Neural cell (in vitro differentiated cells): ENCODE measurements around the gene BLVRB. TPM values are rescaled to one million over a fixed set of nuclear protein-coding genes. Genes with fewer than 3 reads are reported as not detected.

ENCODE experiments used
- H2AFZ ChIP-seq: fragments of 200-600, 300-800 bp; sonication (generic), shearing (Covaris generic); 2 replicates; pipeline ENCODE4 v1.6.0; 2014; ENCODE audit warnings: low read depth, mild to moderate bottlenecking, antibody characterized with exemption, low read length, moderate library complexity
- H3F3A ChIP-seq: fragments of 200-600 bp; shearing (Covaris generic); 2 replicates; pipeline ENCODE4 v1.6.1; 2016; ENCODE audit warnings: mild to moderate bottlenecking, moderate library complexity, mixed read lengths, antibody characterized with exemption, low read length; ENCODE audit not compliant: insufficient read depth, poor library complexity, severe bottlenecking
- H3K27ac ChIP-seq: fragments of 200-600, 300-800 bp; sonication (generic), shearing (Covaris generic); 2 replicates; pipeline ENCODE4 v1.5.1; 2014; ENCODE audit warnings: mild to moderate bottlenecking, low read length, moderate library complexity
- H3K27me3 ChIP-seq: fragments of 300-800, 200-600 bp; sonication (generic), shearing (Covaris generic); 2 replicates; pipeline ENCODE4 v1.6.0; 2014; ENCODE audit warnings: mild to moderate bottlenecking, low read depth, low read length, moderate library complexity; ENCODE audit not compliant: insufficient read depth
- H3K36me3 ChIP-seq: fragments of 300-800, 200-600 bp; sonication (generic), shearing (Covaris generic); 2 replicates; pipeline ENCODE4 v1.5.1; 2014; ENCODE audit warnings: mild to moderate bottlenecking, antibody characterized with exemption, low read length, moderate library complexity; ENCODE audit not compliant: insufficient read depth
- H3K4me2 ChIP-seq: fragments of 300-800, 200-600 bp; sonication (generic), shearing (Covaris generic); 2 replicates; pipeline ENCODE4 v1.6.0; 2014; ENCODE audit warnings: mild to moderate bottlenecking, low read length
- H3K4me3 ChIP-seq: fragments of 300-800, 200-600 bp; sonication (generic), shearing (Covaris generic); 2 replicates; pipeline ENCODE4 v1.5.1; 2014; ENCODE audit warnings: mild to moderate bottlenecking, low read length, moderate library complexity
- H3K79me2 ChIP-seq: fragments of 200-600 bp; shearing (Covaris generic); replicated peaks from 2 replicates; pipeline ENCODE4 v1.6.0; 2014; ENCODE audit warnings: mild to moderate bottlenecking, low read length, moderate library complexity; ENCODE audit not compliant: insufficient read depth
- H3K9ac ChIP-seq: fragments of 300-800, 200-600 bp; sonication (generic), shearing (Covaris generic); 2 replicates; pipeline ENCODE4 v1.6.1; 2016; ENCODE audit warnings: mild to moderate bottlenecking, low read length, mixed read lengths
- H3K9me2 ChIP-seq: fragments of 200-600 bp; shearing (Covaris generic); 2 replicates; pipeline ENCODE4 v1.6.1; 2016; ENCODE audit warnings: mild to moderate bottlenecking, low read length, mixed read lengths; ENCODE audit not compliant: insufficient read depth
- H3K9me3 ChIP-seq: fragments of 200-600, 300-800 bp; sonication (generic), shearing (Covaris generic); 2 replicates; pipeline ENCODE4 v1.6.1; 2016; ENCODE audit warnings: mild to moderate bottlenecking, mixed run types, low read length, moderate library complexity, mixed read lengths
- H4K20me1 ChIP-seq: fragments of 200-600 bp; shearing (Covaris generic); 2 replicates; pipeline ENCODE4 v1.6.1; 2016; ENCODE audit warnings: mild to moderate bottlenecking, mixed run types; ENCODE audit not compliant: insufficient read depth
- EP300 ChIP-seq: fragments of 450-650 bp; conservative IDR thresholded peaks from 2 replicates; pipeline ENCODE4 v1.6.1; 2014; ENCODE audit warnings: antibody characterized with exemption, mild to moderate bottlenecking, moderate library complexity; ENCODE audit not compliant: poor library complexity, severe bottlenecking
- EZH2 ChIP-seq: fragments of 200-600, 300-800 bp; shearing (Covaris generic), sonication (generic); IDR thresholded peaks from 2 replicates; pipeline ENCODE4 v1.6.1; 2014; ENCODE audit warnings: antibody characterized with exemption, low read length, borderline replicate concordance, mild to moderate bottlenecking; ENCODE audit not compliant: insufficient read depth, poor library complexity, severe bottlenecking
- MXI1 ChIP-seq: fragments of 450-650 bp; conservative IDR thresholded peaks from 2 replicates; pipeline ENCODE4 v1.6.1; 2014; ENCODE audit warnings: antibody characterized with exemption, mild to moderate bottlenecking; ENCODE audit not compliant: poor library complexity, severe bottlenecking
- POLR2AphosphoS5 ChIP-seq: IDR thresholded peaks from 2 replicates; pipeline ENCODE4 v1.6.1; 2012
- RAD21 ChIP-seq: fragments of 450-650 bp; conservative IDR thresholded peaks from 2 replicates; pipeline ENCODE4 v1.6.1; 2014; ENCODE audit warnings: antibody characterized with exemption, mild to moderate bottlenecking, moderate library complexity
- SMC3 ChIP-seq: fragments of 450-650 bp; conservative IDR thresholded peaks from 2 replicates; pipeline ENCODE4 v1.6.1; 2014; ENCODE audit warnings: antibody characterized with exemption, mild to moderate bottlenecking, moderate library complexity; ENCODE audit not compliant: poor library complexity
- TAF1 ChIP-seq: IDR thresholded peaks from 2 replicates; pipeline ENCODE4 v1.6.1; 2012; ENCODE audit warnings: low read depth
- polyA plus RNA-seq: library from polyadenylated mRNA; depleted of rRNA; stranded (reverse); fragments of >200 nt; gene quantifications from 2 replicates; pipeline ENCODE4 v1.2.3, GENCODE V29; 2014
- TF ChIP-seq, protein P1 (sequence below): IDR thresholded peaks from 2 replicates; pipeline ENCODE4 v1.6.1; 2012; ENCODE audit warnings: borderline replicate concordance
- TF ChIP-seq, protein P2 (sequence below): fragments of 450-650 bp; IDR thresholded peaks from 2 replicates; pipeline ENCODE4 v1.5.1; 2014; ENCODE audit warnings: antibody characterized with exemption, mild to moderate bottlenecking, moderate library complexity; ENCODE audit not compliant: poor library complexity, severe bottlenecking

BLVRB gene
- polyA plus RNA-seq, 1 donor from 2014 or later = 9.9 TPM

DNA sequence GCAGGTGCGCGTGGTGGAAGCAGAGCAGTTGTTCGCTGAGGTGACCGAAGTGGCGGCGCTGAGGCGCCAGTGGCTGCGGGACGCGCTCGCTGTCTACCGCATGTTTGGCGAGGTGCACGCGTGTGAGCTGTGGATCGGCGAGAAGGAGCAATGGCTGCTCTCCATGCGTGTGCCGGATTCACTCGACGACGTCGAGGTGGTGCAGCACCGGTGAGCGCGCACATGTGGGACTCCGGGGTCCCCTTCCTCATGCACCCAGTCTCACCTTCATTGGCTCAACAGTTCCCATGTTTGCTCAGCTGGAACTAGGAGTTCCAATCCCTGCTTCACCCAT, 47.8 kb upstream of the BLVRB start:
- Histone ChIP-seq H3K4me2 (no peak overlapping the region), H3K9ac (no peak overlapping the region), H3K36me3 (no peaks in the 10 kb centered on the region), H4K20me1 (no peaks in the 10 kb centered on the region), H3K79me2 (no peaks in the 10 kb centered on the region), H3K4me3 (peak overlapping the region; percentile 58), H3K9me3 (peaks cover 3% of the 10 kb centered on the region), H2AFZ (no peak overlapping the region), H3K9me2 (no peaks in the 10 kb centered on the region), H3K27me3 (peaks cover 50% of the 10 kb centered on the region), H3F3A (no peaks in the 10 kb centered on the region), H3K27ac (no peak overlapping the region)
- TF ChIP-seq MXI1 (no peak), POLR2AphosphoS5 (no peak), EZH2 (no peak), RAD21 (no peak), TAF1 (no peak), SMC3 (no peak), EP300 (no peak)
- TF ChIP-seq, protein P1, sequence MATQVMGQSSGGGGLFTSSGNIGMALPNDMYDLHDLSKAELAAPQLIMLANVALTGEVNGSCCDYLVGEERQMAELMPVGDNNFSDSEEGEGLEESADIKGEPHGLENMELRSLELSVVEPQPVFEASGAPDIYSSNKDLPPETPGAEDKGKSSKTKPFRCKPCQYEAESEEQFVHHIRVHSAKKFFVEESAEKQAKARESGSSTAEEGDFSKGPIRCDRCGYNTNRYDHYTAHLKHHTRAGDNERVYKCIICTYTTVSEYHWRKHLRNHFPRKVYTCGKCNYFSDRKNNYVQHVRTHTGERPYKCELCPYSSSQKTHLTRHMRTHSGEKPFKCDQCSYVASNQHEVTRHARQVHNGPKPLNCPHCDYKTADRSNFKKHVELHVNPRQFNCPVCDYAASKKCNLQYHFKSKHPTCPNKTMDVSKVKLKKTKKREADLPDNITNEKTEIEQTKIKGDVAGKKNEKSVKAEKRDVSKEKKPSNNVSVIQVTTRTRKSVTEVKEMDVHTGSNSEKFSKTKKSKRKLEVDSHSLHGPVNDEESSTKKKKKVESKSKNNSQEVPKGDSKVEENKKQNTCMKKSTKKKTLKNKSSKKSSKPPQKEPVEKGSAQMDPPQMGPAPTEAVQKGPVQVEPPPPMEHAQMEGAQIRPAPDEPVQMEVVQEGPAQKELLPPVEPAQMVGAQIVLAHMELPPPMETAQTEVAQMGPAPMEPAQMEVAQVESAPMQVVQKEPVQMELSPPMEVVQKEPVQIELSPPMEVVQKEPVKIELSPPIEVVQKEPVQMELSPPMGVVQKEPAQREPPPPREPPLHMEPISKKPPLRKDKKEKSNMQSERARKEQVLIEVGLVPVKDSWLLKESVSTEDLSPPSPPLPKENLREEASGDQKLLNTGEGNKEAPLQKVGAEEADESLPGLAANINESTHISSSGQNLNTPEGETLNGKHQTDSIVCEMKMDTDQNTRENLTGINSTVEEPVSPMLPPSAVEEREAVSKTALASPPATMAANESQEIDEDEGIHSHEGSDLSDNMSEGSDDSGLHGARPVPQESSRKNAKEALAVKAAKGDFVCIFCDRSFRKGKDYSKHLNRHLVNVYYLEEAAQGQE = no peak
- TF ChIP-seq, protein P2, sequence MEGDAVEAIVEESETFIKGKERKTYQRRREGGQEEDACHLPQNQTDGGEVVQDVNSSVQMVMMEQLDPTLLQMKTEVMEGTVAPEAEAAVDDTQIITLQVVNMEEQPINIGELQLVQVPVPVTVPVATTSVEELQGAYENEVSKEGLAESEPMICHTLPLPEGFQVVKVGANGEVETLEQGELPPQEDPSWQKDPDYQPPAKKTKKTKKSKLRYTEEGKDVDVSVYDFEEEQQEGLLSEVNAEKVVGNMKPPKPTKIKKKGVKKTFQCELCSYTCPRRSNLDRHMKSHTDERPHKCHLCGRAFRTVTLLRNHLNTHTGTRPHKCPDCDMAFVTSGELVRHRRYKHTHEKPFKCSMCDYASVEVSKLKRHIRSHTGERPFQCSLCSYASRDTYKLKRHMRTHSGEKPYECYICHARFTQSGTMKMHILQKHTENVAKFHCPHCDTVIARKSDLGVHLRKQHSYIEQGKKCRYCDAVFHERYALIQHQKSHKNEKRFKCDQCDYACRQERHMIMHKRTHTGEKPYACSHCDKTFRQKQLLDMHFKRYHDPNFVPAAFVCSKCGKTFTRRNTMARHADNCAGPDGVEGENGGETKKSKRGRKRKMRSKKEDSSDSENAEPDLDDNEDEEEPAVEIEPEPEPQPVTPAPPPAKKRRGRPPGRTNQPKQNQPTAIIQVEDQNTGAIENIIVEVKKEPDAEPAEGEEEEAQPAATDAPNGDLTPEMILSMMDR = no peak

DNA sequence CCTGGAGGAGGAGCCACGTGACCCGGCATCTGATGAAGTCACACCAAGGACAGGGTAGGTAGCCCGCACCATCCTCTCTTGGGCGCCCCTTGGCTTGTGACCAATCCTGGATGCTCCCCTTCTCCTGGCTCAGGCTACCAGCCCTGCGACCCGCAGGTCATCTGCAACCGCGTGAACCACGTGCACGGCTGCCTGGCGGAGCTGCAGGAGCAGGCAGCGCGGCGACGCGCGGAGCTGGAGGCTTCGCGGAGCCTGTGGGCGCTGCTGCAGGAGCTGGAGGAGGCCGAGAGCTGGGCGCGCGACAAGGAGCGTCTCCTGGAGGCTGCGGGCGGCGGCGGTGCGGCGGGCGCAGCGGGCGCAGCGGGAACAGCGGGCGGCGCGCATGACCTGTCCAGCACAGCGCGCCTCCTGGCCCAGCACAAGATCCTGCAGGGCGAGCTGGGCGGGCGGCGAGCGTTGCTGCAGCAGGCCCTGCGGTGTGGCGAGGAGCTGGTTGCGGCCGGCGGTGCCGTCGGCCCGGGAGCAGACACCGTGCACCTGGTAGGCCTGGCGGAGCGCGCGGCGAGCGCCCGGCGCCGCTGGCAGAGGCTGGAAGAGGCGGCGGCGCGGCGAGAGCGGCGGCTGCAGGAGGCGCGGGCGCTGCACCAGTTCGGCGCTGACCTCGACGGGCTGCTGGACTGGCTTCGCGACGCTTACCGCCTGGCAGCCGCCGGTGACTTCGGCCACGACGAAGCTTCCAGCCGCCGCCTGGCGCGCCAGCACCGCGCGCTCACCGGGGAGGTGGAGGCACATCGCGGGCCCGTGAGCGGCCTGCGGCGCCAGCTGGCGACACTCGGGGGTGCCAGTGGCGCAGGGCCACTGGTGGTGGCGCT, 47.2 kb upstream of the BLVRB start:
- Histone ChIP-seq H3K36me3 (no peaks in the 10 kb centered on the region), H3K79me2 (no peaks in the 10 kb centered on the region), H2AFZ (no peak overlapping the region), H3K4me3 (peak overlapping the region; percentile 58), H3K27ac (no peak overlapping the region), H3K4me2 (no peak overlapping the region), H3F3A (no peaks in the 10 kb centered on the region), H3K9me3 (peaks cover 3% of the 10 kb centered on the region), H4K20me1 (no peaks in the 10 kb centered on the region), H3K27me3 (peaks cover 49% of the 10 kb centered on the region), H3K9ac (peak overlapping the region; percentile 20), H3K9me2 (no peaks in the 10 kb centered on the region)
- TF ChIP-seq SMC3 = peak; percentile 53
- TF ChIP-seq EP300 = no peak
- TF ChIP-seq, protein P2 = peak; percentile 46
- TF ChIP-seq, protein P1 = no peak
- TF ChIP-seq RAD21 = peak; percentile 47
- TF ChIP-seq MXI1 = peak; percentile 21
